ENCODE data around the gene FAM120A. TPM values are rescaled to one million over a fixed set of nuclear protein-coding genes. Genes with fewer than 3 reads are reported as not detected.

FAM120A gene
- total RNA-seq, 6 donors from 2014 or later, result 102 to 137 (median 109) TPM

DNA sequence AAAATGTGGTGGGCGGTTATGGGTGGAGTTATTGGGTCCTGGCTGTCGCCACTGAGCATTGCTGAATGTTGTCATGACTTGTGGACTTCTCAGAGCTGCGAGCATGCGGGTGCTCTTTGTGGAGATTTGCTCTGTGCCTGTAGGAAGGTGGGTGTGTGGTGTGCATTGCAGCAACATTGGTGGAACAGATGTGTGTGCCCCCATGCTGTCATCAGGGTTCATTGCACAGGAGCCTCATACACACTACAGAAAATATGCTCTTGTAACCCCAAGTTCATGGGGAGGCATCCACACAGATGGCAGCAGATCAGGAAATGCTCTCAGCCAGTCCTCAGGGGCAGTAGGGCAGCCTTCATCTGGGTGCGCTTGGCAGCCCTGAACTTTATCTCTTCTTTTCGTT, 69.0 kb downstream of the FAM120A start:
- WGBS, 2 donors, result 93% methylated on average over 6 of the region's 6 CpGs
- H3K27ac ChIP-seq, result no peak overlapping the region
- DNase-seq, result no peak
- TF ChIP-seq EP300 (IDR thresholded peaks at IDR 0.05) (no peak), POLR2A (IDR thresholded peaks at IDR 0.05) (no peak), POLR2AphosphoS5 (IDR thresholded peaks at IDR 0.05) (no peak)
- TF ChIP-seq, protein P1, sequence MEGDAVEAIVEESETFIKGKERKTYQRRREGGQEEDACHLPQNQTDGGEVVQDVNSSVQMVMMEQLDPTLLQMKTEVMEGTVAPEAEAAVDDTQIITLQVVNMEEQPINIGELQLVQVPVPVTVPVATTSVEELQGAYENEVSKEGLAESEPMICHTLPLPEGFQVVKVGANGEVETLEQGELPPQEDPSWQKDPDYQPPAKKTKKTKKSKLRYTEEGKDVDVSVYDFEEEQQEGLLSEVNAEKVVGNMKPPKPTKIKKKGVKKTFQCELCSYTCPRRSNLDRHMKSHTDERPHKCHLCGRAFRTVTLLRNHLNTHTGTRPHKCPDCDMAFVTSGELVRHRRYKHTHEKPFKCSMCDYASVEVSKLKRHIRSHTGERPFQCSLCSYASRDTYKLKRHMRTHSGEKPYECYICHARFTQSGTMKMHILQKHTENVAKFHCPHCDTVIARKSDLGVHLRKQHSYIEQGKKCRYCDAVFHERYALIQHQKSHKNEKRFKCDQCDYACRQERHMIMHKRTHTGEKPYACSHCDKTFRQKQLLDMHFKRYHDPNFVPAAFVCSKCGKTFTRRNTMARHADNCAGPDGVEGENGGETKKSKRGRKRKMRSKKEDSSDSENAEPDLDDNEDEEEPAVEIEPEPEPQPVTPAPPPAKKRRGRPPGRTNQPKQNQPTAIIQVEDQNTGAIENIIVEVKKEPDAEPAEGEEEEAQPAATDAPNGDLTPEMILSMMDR (IDR thresholded peaks at IDR 0.05), result no peak
- no peaks in the 10 kb centered on the region for H3K9me3 ChIP-seq
- H3K4me1 ChIP-seq, result no peaks in the 10 kb centered on the region
- no peak for ATAC-seq (ENCODE audit: low FRiP score in 2 of 2)
- H3K27me3 ChIP-seq, result no peaks in the 10 kb centered on the region
- no peak overlapping the region for H3K4me3 ChIP-seq
- H3K36me3 ChIP-seq, result peaks cover 5 to 62% (median 23%) of the 10 kb centered on the region in 4 donors

- no peak overlapping the region for H3K27ac ChIP-seq
- 78 to 93% methylated on average over 3 of the region's 3 CpGs for WGBS, 2 donors
- H3K4me1 ChIP-seq, result no peaks in the 10 kb centered on the region
- H3K36me3 ChIP-seq, result peaks cover 5 to 68% (median 14%) of the 10 kb centered on the region in 4 donors
- ATAC-seq (ENCODE audit: low FRiP score in 2 of 2) (no peak), DNase-seq (no peak)
- no peaks in the 10 kb centered on the region for H3K9me3 ChIP-seq
- no peaks in the 10 kb centered on the region for H3K27me3 ChIP-seq
- no peak overlapping the region for H3K4me3 ChIP-seq
- TF ChIP-seq EP300 (IDR thresholded peaks at IDR 0.05), result no peak
- TF ChIP-seq POLR2AphosphoS5 (IDR thresholded peaks at IDR 0.05), result no peak
- TF ChIP-seq, protein P1 (IDR thresholded peaks at IDR 0.05), result no peak
- no peak for TF ChIP-seq POLR2A (IDR thresholded peaks at IDR 0.05)
These were observed 71.3 kb downstream of the FAM120A start for GRCh38 chr9:93522736-93523135.

- Histone ChIP-seq H3K4me3 (no peak overlapping the region), H3K9me3 (no peaks in the 10 kb centered on the region), H3K27me3 (no peaks in the 10 kb centered on the region), H3K4me1 (no peaks in the 10 kb centered on the region), H3K36me3 (peaks cover 5 to 69% (median 16%) of the 10 kb centered on the region in 4 donors), H3K27ac (no peak overlapping the region)
- DNase-seq (no peak), ATAC-seq (ENCODE audit: low FRiP score in 2 of 2) (no peak)
- TF ChIP-seq POLR2A (IDR thresholded peaks at IDR 0.05) (no peak), POLR2AphosphoS5 (IDR thresholded peaks at IDR 0.05) (no peak), EP300 (IDR thresholded peaks at IDR 0.05) (no peak)
- TF ChIP-seq, protein P1 (IDR thresholded peaks at IDR 0.05), result no peak
- WGBS, 2 donors, result 94 to 96% methylated on average over 7 of the region's 7 CpGs
These were observed 72.1 kb downstream of the FAM120A start for GRCh38 chr9:93523518-93524144.

DNA sequence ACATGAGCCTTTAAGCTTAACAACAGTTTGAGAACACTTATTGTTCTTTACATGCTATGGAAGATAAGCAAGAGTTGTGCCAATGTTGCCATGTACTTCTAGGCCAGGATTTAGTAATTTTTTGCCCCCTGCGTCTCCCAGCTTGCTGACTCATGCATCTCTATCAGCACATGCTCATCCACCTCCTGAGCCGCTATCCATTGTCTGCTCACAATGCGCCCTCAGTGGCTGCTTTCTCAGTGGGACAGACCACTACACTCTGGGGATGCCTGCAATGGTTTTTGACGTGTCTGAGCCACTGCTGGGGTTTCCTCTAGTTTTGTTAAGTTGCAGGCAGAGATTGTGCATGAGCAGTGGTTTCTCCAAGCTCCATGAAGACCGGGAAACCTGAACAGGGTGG, 74.0 kb downstream of the FAM120A start:
- Histone ChIP-seq H3K9me3 (no peaks in the 10 kb centered on the region), H3K4me1 (no peaks in the 10 kb centered on the region), H3K36me3 (peaks cover 6 to 73% (median 25%) of the 10 kb centered on the region in 4 donors), H3K4me3 (no peak overlapping the region), H3K27me3 (no peaks in the 10 kb centered on the region), H3K27ac (no peak overlapping the region)
- DNase-seq (no peak), ATAC-seq (ENCODE audit: low FRiP score in 2 of 2) (no peak)
- TF ChIP-seq EP300 (IDR thresholded peaks at IDR 0.05) (no peak), POLR2AphosphoS5 (IDR thresholded peaks at IDR 0.05) (no peak), POLR2A (IDR thresholded peaks at IDR 0.05) (no peak)
- TF ChIP-seq, protein P1 (IDR thresholded peaks at IDR 0.05), result no peak
- WGBS, 2 donors, result 87 to 96% methylated on average over 5 of the region's 5 CpGs

- TF ChIP-seq, protein P1 (IDR thresholded peaks at IDR 0.05), result peak in 1 of 6 experiments; percentile 26
- no peak for TF ChIP-seq POLR2AphosphoS5 (IDR thresholded peaks at IDR 0.05)
- TF ChIP-seq EP300 (IDR thresholded peaks at IDR 0.05), result no peak
- TF ChIP-seq POLR2A (IDR thresholded peaks at IDR 0.05), result no peak
- Histone ChIP-seq H3K27ac (no peak overlapping the region), H3K9me3 (no peaks in the 10 kb centered on the region), H3K36me3 (peaks cover 6 to 87% (median 29%) of the 10 kb centered on the region in 4 donors), H3K4me3 (no peak overlapping the region), H3K27me3 (no peaks in the 10 kb centered on the region), H3K4me1 (no peaks in the 10 kb centered on the region)
- ATAC-seq (ENCODE audit: low FRiP score in 2 of 2) (no peak), DNase-seq (no peak)
- WGBS, 2 donors, result 72 to 91% methylated on average over 3 of the region's 3 CpGs
These were observed 79.9 kb downstream of the FAM120A start for GRCh38 chr9:93531374-93531773.

Measured in upper lobe of left lung (tissue), 6 donors.